Upper lobe of right lung (tissue), 1 donor: ENCODE results near the gene C15orf39. TPM values are rescaled to one million over a fixed set of nuclear protein-coding genes. Genes with fewer than 3 reads are reported as not detected.
A peak's percentile ranks its signal among the peaks of the same experiment; 100 is the strongest.

ENCODE experiments used
- ATAC-seq: fragments of 200-7000 bp; cut with Tn5 transposase; one replicate; pipeline ENCODE4 v1.9.1; 2020; ENCODE audit warnings: mild to moderate bottlenecking, moderate library complexity
- DNase-seq: peaks from one replicate; pipeline ENCODE4 v3.0.0-alpha.2; 2020
- H3K27ac ChIP-seq: fragments of 200-600 bp; one replicate; pipeline ENCODE4 v1.8.0; 2022
- H3K27me3 ChIP-seq: fragments of 200-600 bp; one replicate; pipeline ENCODE4 v1.8.0; 2022; ENCODE audit warnings: mild to moderate bottlenecking
- H3K36me3 ChIP-seq: fragments of 200-600 bp; one replicate; pipeline ENCODE4 v1.8.0; 2022
- H3K4me1 ChIP-seq: fragments of 200-600 bp; one replicate; pipeline ENCODE4 v1.8.0; 2022
- H3K4me3 ChIP-seq: fragments of 200-600 bp; one replicate; pipeline ENCODE4 v1.8.0; 2022; ENCODE audit warnings: mild to moderate bottlenecking
- H3K9me3 ChIP-seq: fragments of 200-600 bp; one replicate; pipeline ENCODE4 v1.8.0; 2022
- CTCF ChIP-seq: fragments of 200-600 bp; IDR thresholded peaks from one replicate; pipeline ENCODE4 v1.8.0; 2022; ENCODE audit warnings: antibody characterized with exemption
- intact Hi-C: fragments of 100-400 bp; cut with DNase I; formaldehyde crosslinking; loops from one replicate; pipeline ENCODE4 v1.11.0; 2022
- total RNA-seq: library from RNA; stranded (reverse); fragmentation: NEBNext Ultra II Directional; extraction: Animal tissue kit (Norgen Biotek cat#: 25700); gene quantifications from one replicate; pipeline ENCODE4 v1.2.1, GENCODE V29; 2021
- donor health status: DM: no; HTN: yes; CAD: no; lungs with severe emphysema.

Gene C15orf39
- total RNA-seq, 1 donor from 2014 or later = 33.3 TPM

- intact Hi-C loops = no loop called here
- H3K4me3 ChIP-seq = no peak overlapping the region
- no peaks in the 10 kb centered on the region for H3K36me3 ChIP-seq
- peaks cover 24% of the 10 kb centered on the region for H3K4me1 ChIP-seq
- H3K9me3 ChIP-seq = no peaks in the 10 kb centered on the region
- H3K27ac ChIP-seq = no peak overlapping the region
- ATAC-seq = peak; percentile 60
- no peaks in the 10 kb centered on the region for H3K27me3 ChIP-seq
- DNase-seq = peak; percentile 42
- TF ChIP-seq CTCF = no peak
Observed at GRCh38 chr15:75170711-75171341, 30.9 kb upstream of the C15orf39 start.

- Histone ChIP-seq H3K27ac (no peak overlapping the region), H3K36me3 (no peaks in the 10 kb centered on the region), H3K27me3 (no peaks in the 10 kb centered on the region), H3K4me3 (no peak overlapping the region), H3K4me1 (peaks cover 30% of the 10 kb centered on the region), H3K9me3 (no peaks in the 10 kb centered on the region)
- peak; percentile 41 for ATAC-seq
- intact Hi-C loops = no loop called here
- no peak for TF ChIP-seq CTCF
- DNase-seq = peak; percentile 67
Observed at GRCh38 chr15:75171408-75171807, 30.3 kb upstream of the C15orf39 start.

- H3K27ac ChIP-seq = no peak overlapping the region
- DNase-seq = peak; percentile 27
Observed at GRCh38 chr15:75172284-75172820, 29.3 kb upstream of the C15orf39 start.

GRCh38 chr15:75174102-75174501 is 27.6 kb upstream of the C15orf39 start:
- TF ChIP-seq CTCF = no peak

More at GRCh38 chr15:75172284-75172820, 29.3 kb upstream of the C15orf39 start:
- no peaks in the 10 kb centered on the region for H3K9me3 ChIP-seq
- H3K4me3 ChIP-seq = no peak overlapping the region
- no peaks in the 10 kb centered on the region for H3K36me3 ChIP-seq
- no peaks in the 10 kb centered on the region for H3K27me3 ChIP-seq
- no peak for ATAC-seq
- H3K4me1 ChIP-seq = peaks cover 38% of the 10 kb centered on the region
- intact Hi-C loops = no loop called here
- TF ChIP-seq CTCF = no peak

GRCh38 chr15:75174729-75175128 is 27.0 kb upstream of the C15orf39 start:
- peak overlapping the region; percentile 72 for H3K27ac ChIP-seq
- H3K27me3 ChIP-seq = no peaks in the 10 kb centered on the region
- no peaks in the 10 kb centered on the region for H3K36me3 ChIP-seq
- H3K9me3 ChIP-seq = no peaks in the 10 kb centered on the region
- intact Hi-C loops = no loop called here
- H3K4me1 ChIP-seq = peaks cover 58% of the 10 kb centered on the region
- ATAC-seq = no peak
- TF ChIP-seq CTCF = no peak
- no peak for DNase-seq
- H3K4me3 ChIP-seq = no peak overlapping the region

More at GRCh38 chr15:75174102-75174501, 27.6 kb upstream of the C15orf39 start:
- H3K4me1 ChIP-seq = peaks cover 55% of the 10 kb centered on the region
- H3K27ac ChIP-seq = no peak overlapping the region
- H3K27me3 ChIP-seq = no peaks in the 10 kb centered on the region
- no peak for ATAC-seq
- no peak for DNase-seq
- no peaks in the 10 kb centered on the region for H3K9me3 ChIP-seq
- H3K36me3 ChIP-seq = no peaks in the 10 kb centered on the region
- intact Hi-C loops = no loop called here
- H3K4me3 ChIP-seq = no peak overlapping the region
